GM18520 (cell line): Measurements from ENCODE around the gene ADARB2.

Experiments
- ATAC-seq: cut with Tn5 transposase; IDR thresholded peaks from one replicate; pipeline ENCODE4 v1.9.1; 2021; ENCODE audit not compliant: unreplicated experiment

The ADARB2 gene

DNA sequence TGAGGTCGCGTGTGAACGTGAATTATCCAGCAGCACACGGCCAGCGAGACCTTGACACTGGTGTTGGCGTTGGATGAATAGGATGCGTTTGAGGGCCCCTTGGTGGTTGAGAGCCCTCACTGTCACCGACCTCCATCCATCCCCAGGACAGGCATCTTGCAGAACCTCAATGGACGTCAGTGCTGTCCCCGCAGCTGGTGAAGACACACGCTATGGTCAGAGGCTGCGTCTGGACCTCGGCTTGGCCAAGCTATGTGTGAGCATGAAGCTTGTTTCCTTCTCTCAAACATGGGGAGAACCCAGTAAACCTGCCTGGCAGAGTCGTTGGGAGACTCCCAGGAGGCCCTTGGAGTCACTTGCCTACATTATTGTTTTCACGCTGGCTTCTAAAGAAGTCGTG lies 229.2 kb downstream of the ADARB2 start:
- ATAC-seq = no peak

- ATAC-seq = no peak
These were observed 229.9 kb downstream of the ADARB2 start for GRCh38 chr10:1507436-1507835.

- no peak for ATAC-seq
These were observed 232.4 kb downstream of the ADARB2 start for GRCh38 chr10:1504940-1505339.

- no peak for ATAC-seq
These were observed 233.0 kb downstream of the ADARB2 start for GRCh38 chr10:1504286-1504685.

DNA sequence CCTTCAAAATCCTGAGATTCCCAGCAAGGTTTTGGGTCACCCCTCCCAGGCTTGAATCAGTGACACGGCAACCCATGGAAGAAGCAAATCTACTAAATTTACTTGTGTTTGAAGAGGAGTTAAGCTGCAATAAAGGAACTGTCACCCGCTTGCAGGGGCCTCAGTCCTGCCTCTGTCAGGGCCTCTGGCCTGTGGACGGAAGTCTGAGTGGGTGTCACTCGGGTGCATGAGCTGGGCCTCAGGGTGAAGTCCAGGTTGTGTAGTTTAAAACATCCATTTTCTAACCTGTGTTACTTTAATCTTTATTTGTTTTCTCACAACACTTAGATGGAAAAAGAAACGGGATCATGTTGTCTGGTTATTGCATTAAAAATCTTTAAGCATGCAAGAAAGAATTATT lies 234.9 kb downstream of the ADARB2 start:
- no peak for ATAC-seq

DNA sequence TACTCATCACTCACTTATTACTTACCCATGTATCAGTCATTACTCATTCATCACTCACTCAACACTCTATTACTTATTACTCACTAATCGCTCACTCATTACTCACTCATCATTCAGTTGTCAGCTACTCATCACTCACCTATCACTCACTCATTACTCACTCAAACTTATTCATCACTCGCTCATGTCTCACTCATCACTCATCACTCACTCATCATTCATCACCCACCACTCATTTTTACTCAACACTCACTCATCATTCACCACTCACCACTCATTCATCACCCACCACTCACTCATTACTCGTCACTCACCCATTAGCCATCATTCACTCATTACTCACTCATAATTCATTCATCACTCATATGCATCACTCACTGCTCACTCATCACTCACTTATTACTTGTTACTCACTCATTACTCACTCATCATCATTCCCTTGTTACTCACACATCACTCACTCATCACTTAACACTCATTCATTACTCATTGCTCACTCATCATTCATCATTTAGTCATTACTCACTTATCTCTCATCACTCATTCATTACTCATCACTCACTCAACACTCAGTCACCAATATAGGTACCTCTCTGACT lies 237.9 kb downstream of the ADARB2 start:
- no peak for ATAC-seq

- ATAC-seq = no peak
These were observed 238.5 kb downstream of the ADARB2 start for GRCh38 chr10:1498746-1499358.

- ATAC-seq = no peak
These were observed 241.3 kb downstream of the ADARB2 start for GRCh38 chr10:1495915-1496517.

DNA sequence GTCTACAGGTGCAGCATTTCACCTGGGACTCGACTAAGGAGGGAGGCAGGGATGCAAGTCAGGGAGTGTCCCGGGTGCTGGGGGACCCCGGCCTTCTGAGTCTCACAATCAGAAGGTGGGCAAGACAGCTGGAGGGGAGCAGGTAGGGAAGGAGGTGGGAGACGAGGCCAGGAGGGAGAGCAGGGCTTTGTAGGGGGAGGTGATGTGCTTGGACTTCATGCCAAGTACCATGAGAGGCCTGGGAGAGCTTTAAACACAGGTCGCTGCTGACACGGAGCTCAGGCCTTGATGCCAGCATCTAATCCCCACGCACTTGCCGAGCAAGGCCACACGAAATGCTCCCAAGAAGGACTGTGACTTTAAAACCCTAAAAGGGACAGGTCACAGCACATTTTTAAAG lies 244.7 kb downstream of the ADARB2 start:
- ATAC-seq = no peak

GRCh38 chr10:1491901-1492300 lies 245.4 kb downstream of the ADARB2 start:
- ATAC-seq = no peak

DNA sequence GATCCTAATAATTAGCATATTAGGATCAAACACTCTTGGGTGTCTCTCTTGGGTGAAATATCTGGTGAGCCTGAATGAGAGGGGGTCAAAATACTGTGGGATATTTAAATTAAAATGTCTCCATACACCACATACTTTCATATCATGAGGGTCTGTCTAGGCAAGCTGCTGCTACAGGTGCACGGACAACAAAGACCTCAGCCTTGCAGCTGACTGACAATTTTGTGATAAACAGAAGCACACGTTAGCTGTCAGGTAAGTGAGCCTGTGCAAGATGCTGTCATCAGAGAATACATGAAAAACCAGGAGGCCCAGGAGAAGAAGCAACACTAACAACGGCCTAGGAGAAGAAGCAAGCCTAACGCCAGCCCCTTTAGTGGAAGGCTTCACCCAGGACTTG lies 247.5 kb downstream of the ADARB2 start:
- ATAC-seq = no peak

- ATAC-seq = peak; percentile 90
These were observed 248.3 kb downstream of the ADARB2 start for GRCh38 chr10:1488970-1489548.

GRCh38 chr10:1486841-1487687 lies 250.3 kb downstream of the ADARB2 start:
- no peak for ATAC-seq

DNA sequence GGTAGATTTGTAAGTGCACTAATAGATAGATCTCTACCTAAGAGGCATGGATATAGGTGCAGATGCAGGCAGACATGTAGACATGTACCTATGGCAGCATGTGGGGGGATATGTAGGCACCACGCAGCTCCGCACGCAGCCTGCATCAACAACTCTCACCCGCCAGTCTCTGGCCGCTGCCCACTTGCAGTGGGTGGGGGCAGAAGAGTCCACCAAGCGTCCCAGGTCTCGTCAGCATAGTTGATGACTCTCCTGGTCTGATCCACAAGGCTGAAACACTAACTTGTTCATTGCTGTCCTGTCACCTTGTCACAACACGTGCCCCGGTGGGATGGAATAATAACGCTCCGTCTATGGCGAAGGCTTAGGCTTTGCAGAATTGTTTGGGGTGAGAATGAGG lies 252.0 kb downstream of the ADARB2 start:
- ATAC-seq = no peak

DNA sequence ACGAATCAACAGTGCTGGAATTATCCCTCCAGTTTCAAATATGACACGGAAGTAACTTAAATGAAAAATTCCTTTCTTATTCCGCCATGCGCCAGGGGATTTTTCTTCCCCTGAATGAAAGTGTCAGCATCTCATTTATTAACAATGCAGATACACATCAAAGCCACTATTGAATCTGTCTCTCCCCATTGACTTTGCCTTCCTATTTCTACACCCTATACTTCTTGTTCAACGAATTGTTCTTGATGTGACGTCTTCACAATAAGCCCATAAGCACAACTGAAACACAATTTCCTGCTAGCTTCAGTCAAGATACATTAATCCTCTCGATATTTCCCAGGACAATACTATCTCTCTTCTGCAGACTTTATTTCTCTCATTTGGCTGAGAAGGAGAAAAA lies 253.5 kb downstream of the ADARB2 start:
- ATAC-seq = no peak

GRCh38 chr10:1483246-1483645 lies 254.1 kb downstream of the ADARB2 start:
- no peak for ATAC-seq

GRCh38 chr10:1477578-1477977 lies 259.7 kb downstream of the ADARB2 start:
- ATAC-seq = no peak

- ATAC-seq = no peak
These were observed 260.9 kb downstream of the ADARB2 start for GRCh38 chr10:1476455-1476803.

DNA sequence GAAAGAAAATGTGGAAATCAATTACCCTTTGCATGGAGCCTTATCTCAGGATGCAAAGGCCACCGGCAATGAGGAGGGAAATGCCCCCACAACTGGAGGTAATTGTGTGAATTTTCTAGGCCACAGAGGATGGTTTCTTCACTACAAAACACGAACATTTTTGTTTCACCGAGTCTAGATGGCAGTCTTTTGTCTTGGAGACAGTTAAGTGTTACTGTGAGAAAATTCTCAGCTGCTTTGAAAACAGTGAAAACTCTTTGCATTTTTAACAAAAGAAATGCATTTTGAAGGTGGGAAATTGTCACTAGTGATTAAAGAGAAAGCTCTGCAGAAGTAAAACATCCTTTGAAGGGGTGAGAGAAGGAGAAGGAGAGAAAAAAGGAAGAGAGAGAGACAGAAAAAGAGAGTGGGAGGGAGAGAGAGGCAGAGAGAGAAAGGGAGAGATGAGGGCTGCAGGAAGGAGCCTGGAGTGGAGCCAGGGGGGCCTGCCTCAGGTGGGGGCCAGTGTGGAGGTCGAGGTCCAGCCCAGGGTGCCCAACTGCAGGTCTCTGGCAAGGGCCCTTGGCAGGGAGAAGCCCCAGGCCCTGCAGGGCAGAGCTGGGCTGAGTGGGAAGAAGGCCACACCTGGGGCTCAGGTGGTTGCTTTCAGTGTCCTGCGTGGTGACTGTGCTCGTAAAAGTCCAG lies 261.4 kb downstream of the ADARB2 start:
- ATAC-seq = no peak

DNA sequence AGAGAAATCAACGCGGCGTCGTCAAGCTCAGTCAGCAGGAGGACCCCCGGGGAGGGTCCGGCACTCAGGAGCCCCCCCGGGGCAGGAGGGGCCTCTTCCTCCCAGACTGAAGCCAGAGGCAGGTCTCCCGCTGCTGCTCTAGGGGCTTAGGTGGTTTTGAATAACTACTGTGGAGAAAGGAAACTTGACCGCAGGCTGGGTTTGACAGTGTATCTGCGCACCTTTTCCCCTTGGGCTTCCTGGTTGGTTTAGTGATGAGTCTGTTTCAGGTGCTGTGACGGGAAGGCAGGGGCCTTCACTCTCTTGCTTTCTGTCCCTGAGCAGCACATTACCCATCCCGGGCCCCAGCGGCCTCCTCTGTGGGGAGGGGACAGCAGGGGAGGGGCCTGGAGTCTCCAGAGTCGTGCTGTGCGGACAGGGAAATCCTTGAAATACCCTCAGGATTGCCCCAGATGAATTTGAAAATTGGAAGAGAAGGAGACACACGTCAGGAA lies 262.2 kb downstream of the ADARB2 start:
- no peak for ATAC-seq
